Measurements from ENCODE around the gene MAGI2.

DNA sequence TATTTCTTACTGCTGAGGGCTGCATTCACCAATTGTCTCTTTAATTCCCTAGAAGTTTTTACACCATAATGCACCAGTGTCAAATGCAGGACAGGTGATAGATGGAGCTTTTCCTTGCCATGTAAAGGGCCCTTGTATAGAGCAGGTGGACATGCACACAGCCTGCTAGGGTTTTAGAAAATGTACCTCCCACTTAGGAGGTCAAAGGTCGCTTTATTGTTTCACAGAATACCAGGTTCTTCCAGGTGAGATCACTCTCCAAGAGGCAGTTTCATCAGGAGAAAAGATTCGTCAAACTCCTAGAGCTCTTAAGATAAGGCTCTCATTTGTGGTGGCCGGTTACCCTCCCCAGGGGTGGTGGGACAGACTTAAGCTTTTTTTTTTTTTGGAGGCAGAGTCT is 1439.1 kb downstream of the MAGI2 start:
- TF ChIP-seq SUZ12 (IDR thresholded peaks at IDR 0.05; ENCODE audit: low read depth, low read length) (no peak), CREM (IDR thresholded peaks at IDR 0.05) (no peak), CREM (CRISPR knock-in tag; IDR thresholded peaks at IDR 0.05) (no peak), CBX5 (CRISPR knock-in tag; IDR thresholded peaks at IDR 0.05; ENCODE audit: borderline replicate concordance) (no peak), RBFOX2 (IDR thresholded peaks at IDR 0.05; ENCODE audit: low read depth, low read length) (no peak), ZNF292 (CRISPR knock-in tag; IDR thresholded peaks at IDR 0.05; ENCODE audit: borderline replicate concordance, low read depth) (no peak)
- TF ChIP-seq, protein P1, sequence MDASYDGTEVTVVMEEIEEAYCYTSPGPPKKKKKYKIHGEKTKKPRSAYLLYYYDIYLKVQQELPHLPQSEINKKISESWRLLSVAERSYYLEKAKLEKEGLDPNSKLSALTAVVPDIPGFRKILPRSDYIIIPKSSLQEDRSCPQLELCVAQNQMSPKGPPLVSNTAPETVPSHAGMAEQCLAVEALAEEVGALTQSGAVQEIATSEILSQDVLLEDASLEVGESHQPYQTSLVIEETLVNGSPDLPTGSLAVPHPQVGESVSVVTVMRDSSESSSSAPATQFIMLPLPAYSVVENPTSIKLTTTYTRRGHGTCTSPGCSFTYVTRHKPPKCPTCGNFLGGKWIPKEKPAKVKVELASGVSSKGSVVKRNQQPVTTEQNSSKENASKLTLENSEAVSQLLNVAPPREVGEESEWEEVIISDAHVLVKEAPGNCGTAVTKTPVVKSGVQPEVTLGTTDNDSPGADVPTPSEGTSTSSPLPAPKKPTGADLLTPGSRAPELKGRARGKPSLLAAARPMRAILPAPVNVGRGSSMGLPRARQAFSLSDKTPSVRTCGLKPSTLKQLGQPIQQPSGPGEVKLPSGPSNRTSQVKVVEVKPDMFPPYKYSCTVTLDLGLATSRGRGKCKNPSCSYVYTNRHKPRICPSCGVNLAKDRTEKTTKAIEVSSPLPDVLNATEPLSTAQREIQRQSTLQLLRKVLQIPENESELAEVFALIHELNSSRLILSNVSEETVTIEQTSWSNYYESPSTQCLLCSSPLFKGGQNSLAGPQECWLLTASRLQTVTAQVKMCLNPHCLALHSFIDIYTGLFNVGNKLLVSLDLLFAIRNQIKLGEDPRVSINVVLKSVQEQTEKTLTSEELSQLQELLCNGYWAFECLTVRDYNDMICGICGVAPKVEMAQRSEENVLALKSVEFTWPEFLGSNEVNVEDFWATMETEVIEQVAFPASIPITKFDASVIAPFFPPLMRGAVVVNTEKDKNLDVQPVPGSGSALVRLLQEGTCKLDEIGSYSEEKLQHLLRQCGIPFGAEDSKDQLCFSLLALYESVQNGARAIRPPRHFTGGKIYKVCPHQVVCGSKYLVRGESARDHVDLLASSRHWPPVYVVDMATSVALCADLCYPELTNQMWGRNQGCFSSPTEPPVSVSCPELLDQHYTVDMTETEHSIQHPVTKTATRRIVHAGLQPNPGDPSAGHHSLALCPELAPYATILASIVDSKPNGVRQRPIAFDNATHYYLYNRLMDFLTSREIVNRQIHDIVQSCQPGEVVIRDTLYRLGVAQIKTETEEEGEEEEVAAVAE (CRISPR knock-in tag; IDR thresholded peaks at IDR 0.05; ENCODE audit: borderline replicate concordance), result no peak
- TF ChIP-seq, protein P2, sequence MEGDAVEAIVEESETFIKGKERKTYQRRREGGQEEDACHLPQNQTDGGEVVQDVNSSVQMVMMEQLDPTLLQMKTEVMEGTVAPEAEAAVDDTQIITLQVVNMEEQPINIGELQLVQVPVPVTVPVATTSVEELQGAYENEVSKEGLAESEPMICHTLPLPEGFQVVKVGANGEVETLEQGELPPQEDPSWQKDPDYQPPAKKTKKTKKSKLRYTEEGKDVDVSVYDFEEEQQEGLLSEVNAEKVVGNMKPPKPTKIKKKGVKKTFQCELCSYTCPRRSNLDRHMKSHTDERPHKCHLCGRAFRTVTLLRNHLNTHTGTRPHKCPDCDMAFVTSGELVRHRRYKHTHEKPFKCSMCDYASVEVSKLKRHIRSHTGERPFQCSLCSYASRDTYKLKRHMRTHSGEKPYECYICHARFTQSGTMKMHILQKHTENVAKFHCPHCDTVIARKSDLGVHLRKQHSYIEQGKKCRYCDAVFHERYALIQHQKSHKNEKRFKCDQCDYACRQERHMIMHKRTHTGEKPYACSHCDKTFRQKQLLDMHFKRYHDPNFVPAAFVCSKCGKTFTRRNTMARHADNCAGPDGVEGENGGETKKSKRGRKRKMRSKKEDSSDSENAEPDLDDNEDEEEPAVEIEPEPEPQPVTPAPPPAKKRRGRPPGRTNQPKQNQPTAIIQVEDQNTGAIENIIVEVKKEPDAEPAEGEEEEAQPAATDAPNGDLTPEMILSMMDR (CRISPR knock-in tag; IDR thresholded peaks at IDR 0.05), result no peak
